Measurements from ENCODE around the gene ARRB2. TPM values are rescaled to one million over a fixed set of nuclear protein-coding genes. Genes with fewer than 3 reads are reported as not detected.

ARRB2 gene
- total RNA-seq: 18.0 TPM

GRCh38 chr17:4709794-4710692, at the start of gene ARRB2:
Gene ARRB2 (plus strand): TSS chr17:4710632. CDS start chr17:4710722, 90 bp downstream.

DNA sequence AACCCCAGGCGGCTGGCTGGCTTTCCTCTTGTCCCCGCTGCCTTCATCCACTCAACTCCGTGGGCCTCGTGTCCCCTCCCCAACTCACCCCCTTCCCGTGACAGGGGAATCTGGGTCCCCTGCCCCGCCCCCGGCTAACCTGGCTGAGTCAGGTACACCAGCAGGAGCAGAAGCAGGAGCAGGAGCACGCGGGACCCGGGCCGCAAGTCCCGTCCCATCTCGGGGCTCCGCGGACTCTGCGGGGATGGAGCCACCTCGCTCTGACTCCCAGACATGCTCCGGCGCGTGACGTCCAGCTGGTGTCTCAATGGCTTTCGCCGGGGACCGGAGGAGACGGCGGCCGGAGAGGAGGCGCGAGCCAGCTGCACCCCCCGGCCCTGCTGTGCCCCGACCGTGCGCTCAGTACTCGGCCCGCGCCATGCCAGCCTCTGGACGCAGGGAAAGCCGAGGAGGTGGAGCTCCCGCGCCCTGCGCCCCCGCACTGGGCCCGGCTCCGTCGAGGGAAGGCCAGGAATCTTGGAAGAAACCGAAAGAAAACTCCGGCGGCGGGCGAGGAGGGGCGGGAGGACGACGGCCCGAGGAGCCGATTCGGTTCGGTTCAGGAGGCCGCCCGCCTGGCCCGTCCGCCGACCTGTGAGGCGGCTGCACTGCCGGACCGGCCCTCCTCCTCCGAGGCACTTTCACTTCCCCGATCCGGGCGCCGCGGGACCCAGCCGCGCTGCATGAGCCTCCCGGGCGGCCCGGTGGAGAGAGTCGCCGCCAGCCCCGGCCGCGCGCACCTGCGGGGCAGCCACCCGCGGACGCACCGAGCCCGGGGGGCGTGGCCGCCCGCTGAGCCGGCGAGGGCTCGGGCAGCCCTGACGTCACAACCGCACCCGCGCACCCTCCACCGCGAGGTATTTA, 28.9 kb downstream of the ARRB2 start, which contains the start of the genes CXCL16 and ZMYND15:
Gene CXCL16 (minus strand): TSS at position 807 of the 903 bp plus-strand sequence. CDS start 589 bp downstream, at position 218.
Gene ZMYND15 (plus strand): TSS at position 712 of the 903 bp plus-strand sequence. CDS start 716 bp downstream, outside the sequence.

Other genes with a start within 250 kb of the ARRB2 start
- gene SPNS2, start 211.8 kb upstream of the ARRB2 start, total RNA-seq: 22.5 TPM
- 34.9 TPM for gene MYBBP1A, start 155.2 kb upstream of the ARRB2 start, total RNA-seq
- gene GGT6, start 150.1 kb upstream of the ARRB2 start, total RNA-seq: 6.9 TPM
- 17.4 TPM for gene SMTNL2, start 126.1 kb upstream of the ARRB2 start, total RNA-seq
- gene ALOX15, start 69.0 kb upstream of the ARRB2 start, total RNA-seq: 2.9 TPM
- 53.7 TPM for gene PELP1, start 6.5 kb upstream of the ARRB2 start, total RNA-seq
- gene MED11, start 20.8 kb downstream of the ARRB2 start, total RNA-seq: 14.5 TPM
- gene ZMYND15, start 29.2 kb downstream of the ARRB2 start, total RNA-seq: 0.27 TPM
- 9.7 TPM for gene CXCL16, start 29.3 kb downstream of the ARRB2 start, total RNA-seq
- gene TM4SF5, start 61.3 kb downstream of the ARRB2 start, total RNA-seq: not detected
- gene VMO1, start 75.7 kb downstream of the ARRB2 start, total RNA-seq: 2.3 TPM
- gene GLTPD2, start 78.3 kb downstream of the ARRB2 start, total RNA-seq: not detected
- gene PSMB6, start 85.5 kb downstream of the ARRB2 start, total RNA-seq: 76.9 TPM
- gene PLD2, start 96.5 kb downstream of the ARRB2 start, total RNA-seq: 24.4 TPM
- 76.7 TPM for gene MINK1, start 122.7 kb downstream of the ARRB2 start, total RNA-seq
- gene C17orf107, start 188.9 kb downstream of the ARRB2 start, total RNA-seq: 9.5 TPM
- 0.44 TPM for gene CHRNE, start 192.5 kb downstream of the ARRB2 start, total RNA-seq
- gene GP1BA, start 221.6 kb downstream of the ARRB2 start, total RNA-seq: 0.22 TPM
- gene SLC25A11, start 229.4 kb downstream of the ARRB2 start, total RNA-seq: 51.3 TPM
- 35.5 TPM for gene RNF167, start 229.6 kb downstream of the ARRB2 start, total RNA-seq
- 177 TPM for gene PFN1, start 237.9 kb downstream of the ARRB2 start, total RNA-seq
- 174 TPM for gene ENO3, start 240.5 kb downstream of the ARRB2 start, total RNA-seq